Transverse colon (tissue), 4 donors: ENCODE measurements around the gene AGMAT. TPM values are rescaled to one million over a fixed set of nuclear protein-coding genes. Genes with fewer than 3 reads are reported as not detected.

ENCODE experiments used
- DNase-seq: peaks from one replicate; pipeline ENCODE4 v3.0.0-alpha.2; 2019
- H3K27ac ChIP-seq, 4 donors: fragments of 200-600 bp; sonication (generic); 2 replicates each; pipeline ENCODE4 v1.5.1; 2016 to 2018; ENCODE audit warnings: inconsistent platforms in 4 of 4
- H3K27me3 ChIP-seq: fragments of 200-600 bp; sonication (generic); 2 replicates; pipeline ENCODE4 v1.5.1; 2017; ENCODE audit warnings: inconsistent platforms
- H3K36me3 ChIP-seq, 4 donors: fragments of 200-600 bp; sonication (generic); 2 replicates each; pipeline ENCODE4 v1.5.1; 2017 to 2019; ENCODE audit warnings: inconsistent platforms in 4 of 4
- H3K4me1 ChIP-seq, 4 donors: fragments of 200-600 bp; sonication (generic); 2 replicates each; pipeline ENCODE4 v1.5.1; 2017 to 2020; ENCODE audit warnings: inconsistent platforms in 4 of 4
- H3K4me3 ChIP-seq, 4 donors: fragments of 200-600 bp; sonication (generic); 1 replicate in 1 of 4; 2 replicates in 3 of 4; pipeline versions ENCODE4 v1.5.1 to v1.6.1; 2017 to 2019; ENCODE audit warnings: inconsistent platforms in 4 of 4
- H3K9me3 ChIP-seq, 2 donors: fragments of 200-600 bp; sonication (generic); 2 replicates each; pipeline ENCODE4 v1.5.1; 2017 to 2019; ENCODE audit warnings: inconsistent platforms in 2 of 2
- EP300 ChIP-seq: sonication (generic); formaldehyde crosslinking; IDR thresholded peaks from one replicate; pipeline ENCODE4 v1.6.1; 2017; ENCODE audit warnings: antibody characterized with exemption, low read depth
- POLR2A ChIP-seq: fragments of 450-650 bp; IDR thresholded peaks from one replicate; pipeline ENCODE4 v1.6.1; 2016; ENCODE audit warnings: antibody characterized with exemption, mild to moderate bottlenecking, moderate library complexity
- POLR2AphosphoS5 ChIP-seq, 3 donors: sonication (generic); formaldehyde crosslinking; IDR thresholded peaks; one replicate each; pipeline ENCODE4 v1.6.1; 2016; ENCODE audit warnings: antibody characterized with exemption in 3 of 3
- WGBS, 2 donors: methylation state at CpG; one replicate each; pipeline ENCODE4 v1.1.5; 2018; ENCODE audit warnings: low coverage in 1 of 2; 5-methylcytosine and 5-hydroxymethylcytosine counted together
- in situ Hi-C, 4 donors: fragments of 200-750 bp; cut with MboI; loops; one replicate each; pipeline versions ENCODE4 v1.15.0 to v1.15.1; 2017; ENCODE audit warnings: low sequenced_read_pairs in 3 of 4, low pct_ligation_motif_present in 1 of 4, low pct_unique_long_range_greater_than_20kb in 1 of 4
- intact Hi-C: fragments of 100-400 bp; cut with DNase I; formaldehyde crosslinking; loops from one replicate; pipeline ENCODE4 v1.15.1; 2023; ENCODE audit warnings: low total_unique reads
- total RNA-seq, 4 donors: library from RNA; depleted of rRNA; stranded (reverse); fragments of >200 nt; gene quantifications; one replicate each; pipeline ENCODE4 v1.1.0, GENCODE V29; 2016
- TF ChIP-seq, protein P1 (sequence below), 5 experiments: fragments of 200-600 bp in 3 of 5; fragments of 450-650 bp in 2 of 5; sonication (generic) in 3 of 5; IDR thresholded peaks; 1 replicate in 2 of 5; 2 replicates in 3 of 5; pipeline ENCODE4 v1.5.1; 2016 to 2017; ENCODE audit warnings: antibody characterized with exemption in 5 of 5, inconsistent platforms in 3 of 5, mild to moderate bottlenecking in 2 of 5, moderate library complexity in 1 of 5

Gene AGMAT
- total RNA-seq, 4 donors from 2014 or later: 6.7 to 24.1 (median 13.7) TPM

DNA sequence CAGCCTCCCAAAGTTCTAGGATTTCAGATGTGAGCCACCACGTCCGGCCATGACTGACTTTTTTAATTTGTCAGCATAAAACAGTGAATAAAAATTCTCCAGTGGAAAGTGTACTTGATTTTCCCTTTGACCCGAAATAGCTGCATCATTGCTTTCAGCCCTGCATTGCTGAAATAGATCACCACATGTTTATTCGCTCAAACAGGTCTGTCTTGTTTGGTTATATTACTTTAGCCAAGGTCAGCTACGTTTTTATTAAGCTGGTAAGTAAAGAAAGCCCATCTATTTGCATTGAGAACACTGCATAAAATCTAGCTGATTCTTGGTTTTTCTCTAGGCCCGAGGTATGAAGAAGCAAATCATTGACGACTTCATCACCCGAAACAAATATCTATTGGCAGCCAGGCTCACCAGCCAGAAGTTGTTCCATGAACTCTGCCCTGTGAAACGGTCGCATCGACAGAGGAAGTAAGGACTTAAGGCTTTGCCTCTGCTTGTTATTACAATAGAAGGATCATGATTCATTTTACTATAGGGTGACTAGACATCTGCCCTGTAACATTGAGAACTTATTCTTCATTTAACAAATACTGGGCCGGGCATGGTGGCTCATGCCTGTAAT lies 25.6 kb downstream of the AGMAT start:
- peak; percentile 62 for DNase-seq
- intact Hi-C loops: no loop called here
- 52 to 62% methylated on average over 11 to 12 of the region's 12 CpGs for WGBS, 2 donors

DNA sequence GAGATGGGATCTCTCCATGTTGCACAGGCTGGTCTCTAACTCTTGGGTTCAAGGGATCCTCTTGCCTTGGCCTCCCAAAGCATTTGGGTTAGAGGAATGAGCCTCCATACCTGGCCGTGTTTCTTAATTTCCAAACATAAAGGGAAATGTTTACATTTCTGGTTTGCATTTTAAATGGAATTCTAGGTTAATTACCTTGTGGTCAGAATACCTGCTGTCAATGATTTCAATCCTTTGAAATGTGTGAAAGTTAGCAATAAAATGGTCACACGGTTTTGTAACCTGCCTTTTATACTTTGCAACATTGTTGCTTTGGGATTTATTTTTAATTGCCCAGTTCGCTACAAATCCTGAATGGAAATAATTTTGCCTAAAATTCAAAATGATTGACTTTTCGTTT lies 26.3 kb downstream of the AGMAT start:
- intact Hi-C loops: no loop called here
- Histone ChIP-seq H3K9me3 (no peaks in the 10 kb centered on the region), H3K4me1 (peaks cover 0 to 24% (median 12%) of the 10 kb centered on the region in 4 donors), H3K4me3 (no peak overlapping the region), H3K27ac (peak overlapping the region; percentile 73 to 77 (median 74)), H3K27me3 (no peaks in the 10 kb centered on the region), H3K36me3 (peaks cover 0 to 24% (median 10%) of the 10 kb centered on the region in 4 donors)
- DNase-seq: no peak
- WGBS, 2 donors: 81% methylated on average over 3 to 4 of the region's 4 CpGs
- TF ChIP-seq POLR2A (no peak), EP300 (no peak), POLR2AphosphoS5 (IDR thresholded peaks at IDR 0.05) (no peak)
- TF ChIP-seq, protein P1, sequence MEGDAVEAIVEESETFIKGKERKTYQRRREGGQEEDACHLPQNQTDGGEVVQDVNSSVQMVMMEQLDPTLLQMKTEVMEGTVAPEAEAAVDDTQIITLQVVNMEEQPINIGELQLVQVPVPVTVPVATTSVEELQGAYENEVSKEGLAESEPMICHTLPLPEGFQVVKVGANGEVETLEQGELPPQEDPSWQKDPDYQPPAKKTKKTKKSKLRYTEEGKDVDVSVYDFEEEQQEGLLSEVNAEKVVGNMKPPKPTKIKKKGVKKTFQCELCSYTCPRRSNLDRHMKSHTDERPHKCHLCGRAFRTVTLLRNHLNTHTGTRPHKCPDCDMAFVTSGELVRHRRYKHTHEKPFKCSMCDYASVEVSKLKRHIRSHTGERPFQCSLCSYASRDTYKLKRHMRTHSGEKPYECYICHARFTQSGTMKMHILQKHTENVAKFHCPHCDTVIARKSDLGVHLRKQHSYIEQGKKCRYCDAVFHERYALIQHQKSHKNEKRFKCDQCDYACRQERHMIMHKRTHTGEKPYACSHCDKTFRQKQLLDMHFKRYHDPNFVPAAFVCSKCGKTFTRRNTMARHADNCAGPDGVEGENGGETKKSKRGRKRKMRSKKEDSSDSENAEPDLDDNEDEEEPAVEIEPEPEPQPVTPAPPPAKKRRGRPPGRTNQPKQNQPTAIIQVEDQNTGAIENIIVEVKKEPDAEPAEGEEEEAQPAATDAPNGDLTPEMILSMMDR (IDR thresholded peaks at IDR 0.05): no peak
- in situ Hi-C loops: no loop called here

More for the DNA sequence above, 25.6 kb downstream of the AGMAT start:
- H3K27me3 ChIP-seq: no peaks in the 10 kb centered on the region
- peak overlapping the region; percentile 73 to 77 (median 74) for H3K27ac ChIP-seq
- peaks cover 0 to 24% (median 12%) of the 10 kb centered on the region in 4 donors for H3K4me1 ChIP-seq
- no peaks in the 10 kb centered on the region for H3K9me3 ChIP-seq
- in situ Hi-C loops: no loop called here
- TF ChIP-seq EP300 (no peak), POLR2AphosphoS5 (IDR thresholded peaks at IDR 0.05) (peak in 2 of 3 donors; percentile 30 to 67)
- peaks cover 0 to 30% (median 12%) of the 10 kb centered on the region in 4 donors for H3K36me3 ChIP-seq
- no peak overlapping the region for H3K4me3 ChIP-seq

DNA sequence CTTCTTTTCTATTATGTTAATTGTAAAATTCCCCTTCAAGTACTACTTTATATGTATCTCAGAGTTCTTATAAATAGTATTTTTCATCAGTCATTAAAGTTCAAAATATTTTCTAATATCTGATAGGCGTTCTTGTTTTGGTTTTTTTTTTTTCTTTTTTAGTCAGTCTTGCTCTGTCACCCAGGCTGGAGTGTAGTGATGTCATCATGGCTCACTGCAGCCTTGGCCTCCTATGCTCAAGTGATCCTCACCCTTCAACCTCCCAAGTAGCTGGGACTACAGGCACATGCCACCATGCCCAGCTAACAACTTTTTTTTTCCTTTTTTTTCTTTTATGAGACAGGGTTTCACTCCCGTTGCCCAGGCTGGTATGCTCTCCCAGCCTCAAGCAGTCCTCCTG lies 27.3 kb downstream of the AGMAT start:
- H3K27ac ChIP-seq: peak overlapping the region in 1 of 4 donors; percentile 77
- H3K36me3 ChIP-seq: peaks cover 0 to 16% (median 6%) of the 10 kb centered on the region in 4 donors
- TF ChIP-seq EP300: no peak
- TF ChIP-seq POLR2A: no peak
- TF ChIP-seq POLR2AphosphoS5 (IDR thresholded peaks at IDR 0.05): no peak
- TF ChIP-seq, protein P1 (IDR thresholded peaks at IDR 0.05): no peak
- no peak for DNase-seq
- in situ Hi-C loops (no loop called here), intact Hi-C loops (no loop called here)
- peaks cover 0 to 24% (median 12%) of the 10 kb centered on the region in 4 donors for H3K4me1 ChIP-seq
- H3K4me3 ChIP-seq: no peak overlapping the region
- H3K9me3 ChIP-seq: no peaks in the 10 kb centered on the region
- WGBS, 2 donors: 95 to 100% methylated on average over 2 of the region's 2 CpGs
- no peaks in the 10 kb centered on the region for H3K27me3 ChIP-seq

DNA sequence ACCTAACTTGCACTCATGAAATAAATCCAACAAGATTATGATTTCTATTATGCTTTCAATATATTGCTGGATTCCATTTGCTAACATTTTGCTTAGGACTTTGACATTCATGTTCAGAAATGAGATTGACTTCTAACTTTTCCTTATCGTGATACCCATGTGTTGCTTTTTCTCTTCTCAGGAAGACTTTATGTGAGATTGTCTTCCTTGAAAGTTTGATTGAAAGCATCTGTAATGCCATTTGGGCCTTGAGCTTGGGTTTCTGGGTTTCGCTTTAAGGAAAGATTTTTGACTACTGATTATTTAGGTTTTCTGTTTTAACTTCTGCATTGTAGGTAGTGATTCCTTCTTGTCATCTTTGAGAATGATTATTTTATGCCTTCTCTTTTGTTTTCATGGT lies 27.8 kb downstream of the AGMAT start:
- no peak for DNase-seq
- TF ChIP-seq EP300 (no peak), POLR2AphosphoS5 (IDR thresholded peaks at IDR 0.05) (no peak), POLR2A (no peak)
- TF ChIP-seq, protein P1 (IDR thresholded peaks at IDR 0.05): no peak
- Histone ChIP-seq H3K27me3 (no peaks in the 10 kb centered on the region), H3K9me3 (no peaks in the 10 kb centered on the region), H3K36me3 (peaks cover 0 to 11% (median 4%) of the 10 kb centered on the region in 4 donors), H3K4me1 (peaks cover 0 to 24% (median 11%) of the 10 kb centered on the region in 4 donors), H3K4me3 (no peak overlapping the region), H3K27ac (no peak overlapping the region)
- in situ Hi-C loops (no loop called here), intact Hi-C loops (no loop called here)
- WGBS, 2 donors: 73 to 95% methylated on average over 1 to 2 of the region's 2 CpGs
